ENCODE measurements around the gene SNAP29. TPM values are rescaled to one million over a fixed set of nuclear protein-coding genes. Genes with fewer than 3 reads are reported as not detected.
"Not testable (repeated sequence)": the region's sequence is repeated elsewhere in the genome, so short reads cannot be mapped to it uniquely, and the experiment has no call there.

SNAP29 gene
- total RNA-seq, 2 donors from 2014 or later = 26.3 to 30.3 TPM

DNA sequence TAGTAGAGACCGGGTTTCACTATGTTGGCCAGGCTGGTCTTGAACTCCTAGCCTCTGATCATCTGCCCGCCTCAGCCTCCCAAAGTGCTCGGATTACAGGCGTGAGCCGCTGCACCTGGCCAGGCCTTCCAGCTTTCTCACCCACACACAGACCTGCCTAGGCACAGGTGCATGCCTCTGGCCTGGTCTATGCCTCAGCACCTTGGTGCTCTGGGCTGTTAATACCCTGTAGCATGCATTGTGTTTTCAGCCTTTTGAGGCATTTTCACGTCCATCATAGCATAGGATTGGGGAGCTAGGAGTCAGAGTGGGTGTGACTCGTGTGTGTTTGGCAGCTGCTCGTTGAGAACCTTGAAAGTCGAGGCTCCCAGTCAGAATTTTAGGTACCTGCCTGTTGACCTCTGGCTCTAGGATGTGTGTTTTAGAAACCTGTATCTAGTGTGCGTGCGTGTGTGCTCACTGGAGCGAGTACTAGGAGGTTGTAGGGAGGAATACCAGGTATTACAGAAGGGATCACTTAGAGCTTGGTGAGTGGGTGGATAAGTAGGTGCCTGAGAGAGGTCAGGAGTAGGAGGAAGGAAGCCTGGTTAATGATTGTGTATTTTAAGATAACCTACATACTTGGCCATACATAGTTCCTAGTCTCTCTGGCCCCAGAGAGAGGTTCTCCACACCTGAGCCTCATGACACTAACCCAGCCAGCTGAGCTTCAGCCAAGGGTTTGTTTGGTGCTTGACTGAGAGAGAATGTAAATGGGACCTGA lies 78.4 kb downstream of the SNAP29 start:
- DNase-seq = peak in 1 of 2 donors; percentile 29

DNA sequence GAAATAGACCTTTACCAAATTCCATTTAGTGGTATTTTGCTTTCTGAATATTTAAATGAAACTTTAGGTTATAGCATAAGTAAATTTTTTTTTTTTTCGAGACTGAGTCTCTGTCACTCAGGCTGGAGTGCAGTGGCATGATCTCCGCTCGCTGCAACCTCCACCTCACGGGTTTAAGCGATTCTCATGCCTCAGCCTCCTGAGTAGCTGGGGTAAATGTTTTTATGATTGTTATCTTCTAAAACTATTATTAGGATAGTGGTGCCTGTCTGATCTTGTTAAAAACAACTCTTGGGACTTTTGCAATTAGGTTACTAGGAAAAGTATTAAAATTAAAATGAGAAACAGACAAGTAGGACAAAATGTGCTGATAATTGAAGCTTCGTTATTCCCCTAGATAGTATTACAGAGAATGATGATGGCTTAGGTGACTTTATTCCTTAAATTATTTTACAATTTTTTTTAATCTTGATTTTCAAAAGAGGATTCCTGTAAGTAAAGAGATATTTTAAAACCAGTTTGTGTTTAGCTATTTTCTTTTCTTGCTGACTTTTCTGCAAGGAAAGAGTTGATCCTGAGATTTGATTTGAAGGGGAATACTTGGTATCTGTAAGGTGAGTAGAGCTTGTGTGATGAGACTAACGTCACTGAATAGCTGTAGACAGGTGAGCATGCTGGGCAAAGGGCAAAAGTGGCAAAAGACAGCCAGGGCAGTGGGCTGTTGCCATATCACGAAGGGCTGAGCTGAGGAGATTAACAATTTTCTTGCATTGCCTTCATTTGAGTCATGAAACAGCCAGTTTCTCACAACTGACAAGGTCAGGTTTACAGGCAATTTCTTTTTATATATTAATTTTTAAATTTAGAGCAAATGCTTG lies 79.2 kb downstream of the SNAP29 start:
- DNase-seq (no peak), ATAC-seq (peak; percentile 43)
- intact Hi-C loops (cut with DNase I, micrococcal nuclease) = no loop called here

More for the DNA sequence above, 78.4 kb downstream of the SNAP29 start:
- ATAC-seq = peak; percentile 92
- intact Hi-C loops (cut with DNase I, micrococcal nuclease) = no loop called here

DNA sequence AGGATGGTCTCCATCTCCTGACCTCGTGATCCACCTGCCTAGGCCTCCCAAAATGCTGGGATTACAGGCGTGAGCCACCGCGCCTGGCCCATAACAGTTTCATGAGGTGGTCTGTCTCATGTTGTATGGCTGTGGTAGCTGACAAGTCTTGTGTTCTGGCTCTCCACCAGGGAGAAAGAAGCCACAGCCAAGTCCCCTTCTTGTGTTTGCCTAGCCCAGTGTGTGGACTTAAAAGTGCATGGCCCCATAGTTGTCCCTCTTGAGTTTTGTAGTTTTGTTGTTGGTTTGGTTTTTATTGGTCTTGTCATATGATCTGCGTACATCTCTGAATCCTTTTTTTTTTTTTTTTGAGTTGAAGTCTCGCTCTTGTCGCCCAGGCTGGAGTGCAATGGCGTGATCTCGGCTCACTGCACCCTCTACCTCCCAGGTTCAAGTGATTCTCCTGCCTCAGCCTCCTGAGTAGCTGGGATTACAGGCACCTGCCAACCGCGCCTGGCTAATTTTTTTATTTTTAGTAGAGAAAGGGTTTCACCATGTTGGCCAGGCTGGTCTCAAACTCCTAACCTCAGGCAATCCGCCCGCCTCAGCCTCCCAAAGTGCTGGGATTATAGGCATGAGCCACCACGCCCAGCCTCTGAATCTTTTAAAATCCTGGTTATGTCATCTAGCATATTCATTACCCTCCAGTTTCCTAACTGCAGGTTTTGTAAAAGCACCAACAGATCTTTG lies 80.8 kb downstream of the SNAP29 start:
- DNase-seq; intact Hi-C loops (cut with DNase I, micrococcal nuclease); ATAC-seq: not testable (repeated sequence)

DNA sequence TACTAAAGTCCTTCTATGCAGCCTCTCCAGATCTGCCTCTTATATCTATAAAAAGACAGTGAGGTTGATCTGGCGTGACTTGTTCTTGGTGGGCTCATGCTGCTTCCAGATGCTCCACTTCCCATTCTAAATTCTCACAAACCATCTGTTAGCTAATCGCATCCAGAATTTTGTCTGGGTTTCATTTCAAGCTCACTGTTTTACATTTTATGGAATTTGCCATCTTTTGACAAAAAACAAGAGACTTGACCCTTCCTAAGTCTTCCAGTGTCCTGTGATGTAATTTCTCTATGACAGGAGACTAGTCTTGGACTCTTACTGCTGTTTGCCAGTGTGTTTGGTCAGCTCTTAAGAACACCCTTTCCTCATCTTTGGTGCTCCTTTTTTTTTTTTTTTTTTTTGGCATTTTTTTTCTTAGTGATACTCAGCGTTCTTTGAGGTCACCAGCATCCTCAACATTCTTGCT lies 81.4 kb downstream of the SNAP29 start:
- intact Hi-C loops (cut with DNase I, micrococcal nuclease) = no loop called here
- DNase-seq (no peak), ATAC-seq (no peak)

Other genes with a start within 250 kb of the SNAP29 start
- not detected for gene SERPIND1, start 84.9 kb upstream of the SNAP29 start, total RNA-seq
- 10 to 100 TPM; 77.3 to 82.4 TPM for gene PI4KA, start 196 bp upstream of the SNAP29 start, total RNA-seq
- gene CRKL, start 58.4 kb downstream of the SNAP29 start, total RNA-seq = 10 to 100 TPM; 51.3 to 60.9 TPM
- gene AIFM3, start 108.2 kb downstream of the SNAP29 start, total RNA-seq = 100 to 1,000 TPM; 126 to 184 TPM
- gene LZTR1, start 123.3 kb downstream of the SNAP29 start, total RNA-seq = 10 to 100 TPM; 49.9 to 50.4 TPM
- gene THAP7, start 143.1 kb downstream of the SNAP29 start, total RNA-seq = 10 to 100 TPM; 18.1 to 20.0 TPM
- 1 to 10 TPM in 1 of 2 donors, under 1 TPM in 1; 0.73 to 1.5 TPM for gene P2RX6, start 156.2 kb downstream of the SNAP29 start, total RNA-seq
- 1 to 10 TPM; 4.0 to 4.9 TPM for gene SLC7A4, start 173.6 kb downstream of the SNAP29 start, total RNA-seq
- under 1 TPM in 1 of 2 donors, not detected in 1; 0.18 TPM for gene LRRC74B, start 186.9 kb downstream of the SNAP29 start, total RNA-seq

All from left colon (tissue), 2 donors.